ENCODE results near the gene SEH1L.

- TF ChIP-seq CTCF (conservative IDR thresholded peaks at IDR 0.05; ENCODE audit: low read length) (no peak), EZH2phosphoT487 (IDR thresholded peaks at IDR 0.05; ENCODE audit: borderline replicate concordance) (no peak)
Observed at GRCh38 chr18:13036622-13037320, 89.0 kb downstream of the SEH1L start.
